CD4-positive, alpha-beta memory T cell (primary cell): ENCODE measurements around the gene MAML2. TPM values are rescaled to one million over a fixed set of nuclear protein-coding genes. Genes with fewer than 3 reads are reported as not detected.

Experiments
- CTCF ChIA-PET: fragments of 350-600 bp; sonication (Branson Sonifier 250); formaldehyde crosslinking; loops from one replicate; lab custom pipeline; 2021; ENCODE audit warnings: inconsistent platforms; ENCODE audit not compliant: partially characterized antibody; lab: Charles Lee
- POLR2A ChIA-PET: fragments of 350-600 bp; sonication (Branson Sonifier 250); formaldehyde crosslinking; loops from one replicate; lab custom pipeline; 2021; ENCODE audit not compliant: partially characterized antibody; lab: Charles Lee
- DNase-seq, 5 donors: peaks; one replicate each; pipeline versions ENCODE4 v3.0.0 to v3.0.0-alpha.2; 2020 to 2022; ENCODE audit warnings: mixed read lengths in 1 of 5
- H3K27ac ChIP-seq: one replicate; pipeline ENCODE4 v1.7.0; 2013; ENCODE audit warnings: low read depth, low read length
- H3K27me3 ChIP-seq: 2 replicates; pipeline ENCODE4 v1.7.0; 2013; ENCODE audit warnings: mild to moderate bottlenecking, low read length, moderate library complexity; ENCODE audit not compliant: insufficient read depth
- H3K36me3 ChIP-seq: 2 replicates; pipeline ENCODE4 v1.7.0; 2013; ENCODE audit warnings: mild to moderate bottlenecking, low read length, moderate library complexity; ENCODE audit not compliant: insufficient read depth
- H3K4me1 ChIP-seq: 2 replicates; pipeline ENCODE4 v1.7.0; 2013; ENCODE audit warnings: mild to moderate bottlenecking, low read length, moderate library complexity; ENCODE audit not compliant: insufficient read depth
- H3K4me3 ChIP-seq, 2 donors: one replicate each; pipeline ENCODE4 v1.7.0; 2013; ENCODE audit warnings: low read length in 2 of 2, mild to moderate bottlenecking in 1 of 2
- H3K9me3 ChIP-seq, 2 donors: one replicate each; pipeline ENCODE4 v1.7.0; 2013; ENCODE audit warnings: low read length in 2 of 2, control low read depth in 1 of 2; ENCODE audit not compliant: control insufficient read depth in 1 of 2
- H3K27ac Mint-ChIP-seq, 7 donors: one replicate each; pipeline ENCODE4 v1.8.0; 2020 to 2021; ENCODE audit warnings: mixed read lengths in 7 of 7, mild to moderate bottlenecking in 6 of 7, inconsistent platforms in 3 of 7, moderate library complexity in 3 of 7
- H3K27me3 Mint-ChIP-seq, 2 donors: one replicate each; pipeline ENCODE4 v1.8.0; 2020 to 2021; ENCODE audit warnings: mixed read lengths in 2 of 2
- H3K36me3 Mint-ChIP-seq, 2 donors: one replicate each; pipeline ENCODE4 v1.8.0; 2020 to 2021; ENCODE audit warnings: mixed read lengths in 2 of 2, inconsistent platforms in 1 of 2, mild to moderate bottlenecking in 1 of 2
- H3K4me1 Mint-ChIP-seq, 4 donors: one replicate each; pipeline ENCODE4 v1.8.0; 2020 to 2021; ENCODE audit warnings: mixed read lengths in 4 of 4, mild to moderate bottlenecking in 1 of 4
- H3K4me3 Mint-ChIP-seq, 8 donors: one replicate each; pipeline ENCODE4 v1.8.0; 2020 to 2021; ENCODE audit warnings: mixed read lengths in 8 of 8, mild to moderate bottlenecking in 7 of 8, moderate library complexity in 6 of 8, inconsistent platforms in 3 of 8
- H3K9me3 Mint-ChIP-seq, 8 donors: one replicate each; pipeline ENCODE4 v1.8.0; 2020 to 2021; ENCODE audit warnings: mixed read lengths in 8 of 8, mild to moderate bottlenecking in 5 of 8, inconsistent platforms in 3 of 8, moderate library complexity in 1 of 8
- intact Hi-C: fragments of 100-400 bp; cut with micrococcal nuclease; formaldehyde crosslinking; loops from one replicate; pipeline ENCODE4 v1.15.1; 2023
- polyA plus RNA-seq, 2 donors: library from polyadenylated mRNA; unstranded; fragments of 300-500 nt; fragmentation: Illumina TruSeq; gene quantifications; one replicate each; pipeline ENCODE4 v1.2.3, GENCODE V29; 2021
- total RNA-seq, 2 experiments: library from RNA; stranded (reverse); gene quantifications; one replicate each; pipeline ENCODE4 v1.2.3, GENCODE V29; 2021

The MAML2 gene
- total RNA-seq (10 to 100 TPM; 37.5 to 38.3 TPM), polyA plus RNA-seq (10 to 100 TPM in 1 of 2 donors, 1 to 10 TPM in 1; 1.6 to 13.4 TPM)

- POLR2A ChIA-PET: interaction anchor here (0.5 to 7.4 kb wide), 54 partner anchors 11 to 1275 kb away, joined by 3 to 76 read pairs (median 4); partner anchors contain the start of genes CCDC82, CEP57, FAM76B and JRKL
- H3K4me3 Mint-ChIP-seq: peak within 1 kb of the TSS; percentile 91 to 98 (median 94)
Observed at GRCh38 chr11:96342961-96343711, at the start of gene MAML2. MAML2 (minus strand) TSS chr11:96343195; CDS start chr11:96341895, 1,300 bp downstream.

GRCh38 chr11:96391698-96392307 is 48.8 kb upstream of the MAML2 start:
- Histone ChIP-seq H3K27ac (no peak overlapping the region), H3K36me3 (no peaks in the 10 kb centered on the region), H3K27me3 (no peaks in the 10 kb centered on the region), H3K9me3 (no peaks in the 10 kb centered on the region), H3K4me1 (peaks cover 30% of the 10 kb centered on the region), H3K4me3 (no peak overlapping the region)
- ChIA-PET POLR2A (no interaction called here), CTCF (no interaction called here)
- no peaks in the 10 kb centered on the region for H3K27me3 Mint-ChIP-seq
- H3K27ac Mint-ChIP-seq: peak overlapping the region in 2 of 7 donors; percentile 32 to 41
- H3K4me1 Mint-ChIP-seq: peaks cover 17 to 49% (median 34%) of the 10 kb centered on the region in 4 donors
- H3K36me3 Mint-ChIP-seq: peaks cover 0 to 3% of the 10 kb centered on the region in 2 donors
- no peaks in the 10 kb centered on the region for H3K9me3 Mint-ChIP-seq
- H3K4me3 Mint-ChIP-seq: peak overlapping the region in 3 of 8 donors; percentile 46 to 92 (median 47)
- no peak for DNase-seq
- intact Hi-C loops: loop anchor here (2.0 to 5.0 kb wide), 3 partner anchors 470 to 1900 kb away; partner anchors contain the start of genes ANKRD49, MRE11 and MTMR2

More at GRCh38 chr11:96342961-96343711, at the start of gene MAML2:
- intact Hi-C loops: loop anchor here (1.0 to 5.0 kb wide), 11 partner anchors 36 to 1192 kb away; partner anchors contain the start of genes CCDC82 and CEP57
- Histone ChIP-seq H3K27me3 (no peaks in the 10 kb centered on the region), H3K4me3 (peak within 1 kb of the TSS; percentile 60 to 78), H3K36me3 (no peaks in the 10 kb centered on the region), H3K27ac (peak within 1 kb of the TSS; percentile 75), H3K4me1 (peaks cover 34% of the 10 kb centered on the region), H3K9me3 (no peaks in the 10 kb centered on the region)
- no peaks in the 10 kb centered on the region for H3K9me3 Mint-ChIP-seq
- H3K36me3 Mint-ChIP-seq: peaks cover 4 to 29% of the 10 kb centered on the region in 2 donors
- CTCF ChIA-PET: interaction anchor here (0.6 to 7.7 kb wide), 114 partner anchors 8 to 1282 kb away, joined by 3 to 258 read pairs (median 7); partner anchors contain the start of genes CCDC82, CEP57, FAM76B and JRKL
- DNase-seq: peak; percentile 84 to 96 (median 89)
- H3K4me1 Mint-ChIP-seq: peaks cover 23 to 46% (median 30%) of the 10 kb centered on the region in 4 donors
- H3K27ac Mint-ChIP-seq: peak within 1 kb of the TSS; percentile 86 to 97 (median 96)
- H3K27me3 Mint-ChIP-seq: no peaks in the 10 kb centered on the region

GRCh38 chr11:96390488-96390792 is 47.4 kb upstream of the MAML2 start:
- Histone ChIP-seq H3K4me1 (peaks cover 33% of the 10 kb centered on the region), H3K36me3 (no peaks in the 10 kb centered on the region), H3K27ac (peak overlapping the region; percentile 79), H3K27me3 (no peaks in the 10 kb centered on the region), H3K4me3 (peak overlapping the region; percentile 85 to 93), H3K9me3 (no peaks in the 10 kb centered on the region)
- no peak for DNase-seq
- H3K36me3 Mint-ChIP-seq: peaks cover 0 to 6% of the 10 kb centered on the region in 2 donors
- peak overlapping the region; percentile 91 to 98 (median 97) for H3K27ac Mint-ChIP-seq
- peaks cover 19 to 54% (median 35%) of the 10 kb centered on the region in 4 donors for H3K4me1 Mint-ChIP-seq
- peak overlapping the region; percentile 92 to 98 (median 94) for H3K4me3 Mint-ChIP-seq
- no peaks in the 10 kb centered on the region for H3K27me3 Mint-ChIP-seq
- intact Hi-C loops: loop anchor here (1.0 to 5.0 kb wide), 5 partner anchors 468 to 1898 kb away; partner anchors contain the start of genes ANKRD49, CEP57, MRE11 and MTMR2
- ChIA-PET POLR2A (interaction anchor here (0.7 to 3.3 kb wide), 17 partner anchors 24 to 1323 kb away, joined by 3 to 38 read pairs (median 4); partner anchors contain the start of genes CEP57, FAM76B, MAML2 and SRSF8), CTCF (interaction anchor here (1.4 to 3.5 kb wide), 6 partner anchors 10 to 555 kb away, joined by 4 to 42 read pairs (median 8); partner anchors contain the start of gene MAML2)
- H3K9me3 Mint-ChIP-seq: no peaks in the 10 kb centered on the region

- Histone ChIP-seq H3K27ac (peak within 1 kb of the TSS; percentile 79), H3K27me3 (no peaks in the 10 kb centered on the region), H3K4me3 (peak within 1 kb of the TSS; percentile 85 to 93), H3K36me3 (no peaks in the 10 kb centered on the region), H3K9me3 (no peaks in the 10 kb centered on the region), H3K4me1 (peaks cover 36% of the 10 kb centered on the region)
- intact Hi-C loops: loop anchor here (1.0 to 5.0 kb wide), 10 partner anchors 47 to 1898 kb away; partner anchors contain the start of genes ANKRD49, CEP57, CWC15 and KDM4D
- H3K27me3 Mint-ChIP-seq: no peaks in the 10 kb centered on the region
- ChIA-PET CTCF (interaction anchor here (1.1 to 3.5 kb wide), 9 partner anchors 10 to 685 kb away, joined by 3 to 42 read pairs (median 7); partner anchors contain the start of gene MAML2), POLR2A (interaction anchor here (0.7 to 3.3 kb wide), 27 partner anchors 10 to 1322 kb away, joined by 3 to 38 read pairs (median 3); partner anchors contain the start of genes CEP57, FAM76B, MAML2 and SRSF8)
- H3K4me1 Mint-ChIP-seq: peaks cover 22 to 59% (median 37%) of the 10 kb centered on the region in 4 donors
- peaks cover 0 to 1% (median 0%) of the 10 kb centered on the region in 8 donors for H3K9me3 Mint-ChIP-seq
- H3K27ac Mint-ChIP-seq: peak within 1 kb of the TSS; percentile 91 to 98 (median 97)
- peak within 1 kb of the TSS; percentile 92 to 98 (median 94) for H3K4me3 Mint-ChIP-seq
- peaks cover 0 to 9% of the 10 kb centered on the region in 2 donors for H3K36me3 Mint-ChIP-seq
- peak; percentile 97 to 99 (median 98) for DNase-seq
Observed at GRCh38 chr11:96389720-96390487, 46.9 kb upstream of the MAML2 start, which contains the start of the genes CCDC82 and JRKL. CCDC82 (minus strand) TSS chr11:96389912; CDS start chr11:96384747, 5,165 bp downstream. JRKL (plus strand) TSS chr11:96390013; CDS start chr11:96390650, 637 bp downstream.

GRCh38 chr11:96388891-96389719 is 46.1 kb upstream of the MAML2 start:
- Histone ChIP-seq H3K4me1 (peaks cover 36% of the 10 kb centered on the region), H3K36me3 (no peaks in the 10 kb centered on the region), H3K27me3 (no peaks in the 10 kb centered on the region), H3K27ac (peak overlapping the region; percentile 79), H3K9me3 (no peaks in the 10 kb centered on the region), H3K4me3 (peak overlapping the region; percentile 49 to 93)
- Mint-ChIP-seq H3K4me1 (peaks cover 27 to 64% (median 42%) of the 10 kb centered on the region in 4 donors), H3K36me3 (peaks cover 4 to 13% of the 10 kb centered on the region in 2 donors), H3K4me3 (peak overlapping the region; percentile 92 to 98 (median 94)), H3K27ac (peak overlapping the region; percentile 91 to 98 (median 97)), H3K27me3 (no peaks in the 10 kb centered on the region), H3K9me3 (peaks cover 0 to 1% (median 0%) of the 10 kb centered on the region in 8 donors)
- no peak for DNase-seq
- CTCF ChIA-PET: interaction anchor here (1.1 to 3.5 kb wide), 10 partner anchors 11 to 684 kb away, joined by 3 to 42 read pairs (median 6); partner anchors contain the start of gene MAML2
- POLR2A ChIA-PET: interaction anchor here (0.7 to 3.3 kb wide), 27 partner anchors 9 to 1416 kb away, joined by 3 to 38 read pairs (median 3); partner anchors contain the start of genes CEP57, CWC15, FAM76B and KDM4D
- intact Hi-C loops: loop anchor here (1.0 kb wide), 5 partner anchors 46 to 1416 kb away; partner anchors contain the start of genes CWC15, KDM4D, MAML2 and SESN3
